Measurements from ENCODE around the gene LTA.

LTA gene

GRCh38 chr6:31541658-31542521 lies 30.2 kb upstream of the LTA start, which contains the start of gene DDX39B:
DDX39B (minus strand) TSS chr6:31542003; CDS start chr6:31540532, 1,471 bp downstream.
- peak; percentile 86 to 92 (median 89) for DNase-seq (ENCODE audit: low read depth in 2 of 3, low spot score in 1 of 3)

- no peak for DNase-seq (ENCODE audit: low read depth in 2 of 3, low spot score in 1 of 3)
These were observed 28.4 kb upstream of the LTA start for GRCh38 chr6:31543639-31544038.

GRCh38 chr6:31544676-31545075 lies 27.4 kb upstream of the LTA start:
- DNase-seq (ENCODE audit: low read depth in 2 of 3, low spot score in 1 of 3) = no peak

- DNase-seq (ENCODE audit: low read depth in 2 of 3, low spot score in 1 of 3) = no peak
These were observed 26.8 kb upstream of the LTA start for GRCh38 chr6:31545291-31545690.

- peak; percentile 84 to 94 (median 91) for DNase-seq (ENCODE audit: low read depth in 2 of 3, low spot score in 1 of 3)
These were observed 25.6 kb upstream of the LTA start, which contains the start of gene ATP6V1G2 for GRCh38 chr6:31546339-31546957. ATP6V1G2 (minus strand) TSS chr6:31546608; CDS start chr6:31546559, 49 bp downstream.

- DNase-seq (ENCODE audit: low read depth in 2 of 3, low spot score in 1 of 3) = peak; percentile 89 to 91 (median 89)
These were observed 24.9 kb upstream of the LTA start, which contains the start of gene NFKBIL1 for GRCh38 chr6:31546958-31547726. NFKBIL1 (plus strand) TSS chr6:31547608; CDS start chr6:31547695, 87 bp downstream.

GRCh38 chr6:31547727-31548543 lies 24.2 kb upstream of the LTA start:
- no peak for DNase-seq (ENCODE audit: low read depth in 2 of 3, low spot score in 1 of 3)

GRCh38 chr6:31548544-31548873 lies 23.6 kb upstream of the LTA start:
- DNase-seq (ENCODE audit: low read depth in 2 of 3, low spot score in 1 of 3) = no peak

GRCh38 chr6:31551371-31551770 lies 20.7 kb upstream of the LTA start:
- peak in 1 of 3 donors; percentile 44 for DNase-seq (ENCODE audit: low read depth in 2 of 3, low spot score in 1 of 3)

GRCh38 chr6:31556307-31556706 lies 15.8 kb upstream of the LTA start:
- DNase-seq (ENCODE audit: low read depth in 2 of 3, low spot score in 1 of 3) = no peak

GRCh38 chr6:31557443-31558317 lies 14.4 kb upstream of the LTA start:
- DNase-seq (ENCODE audit: low read depth in 2 of 3, low spot score in 1 of 3) = no peak

- no peak for DNase-seq (ENCODE audit: low read depth in 2 of 3, low spot score in 1 of 3)
These were observed 13.8 kb upstream of the LTA start for GRCh38 chr6:31558318-31558625.

GRCh38 chr6:31558631-31559500 lies 13.2 kb upstream of the LTA start:
- DNase-seq (ENCODE audit: low read depth in 2 of 3, low spot score in 1 of 3) = peak in 2 of 3 donors; percentile 68 to 70

- DNase-seq (ENCODE audit: low read depth in 2 of 3, low spot score in 1 of 3) = no peak
These were observed 12.5 kb upstream of the LTA start for GRCh38 chr6:31559606-31559957.

- DNase-seq (ENCODE audit: low read depth in 2 of 3, low spot score in 1 of 3) = no peak
These were observed 12.0 kb upstream of the LTA start for GRCh38 chr6:31559958-31560696.

GRCh38 chr6:31560697-31561058 lies 11.4 kb upstream of the LTA start:
- no peak for DNase-seq (ENCODE audit: low read depth in 2 of 3, low spot score in 1 of 3)

- DNase-seq (ENCODE audit: low read depth in 2 of 3, low spot score in 1 of 3) = no peak
These were observed 4.3 kb upstream of the LTA start for GRCh38 chr6:31567531-31568370.
